SK-N-SH (cell line): ENCODE data around the gene COG4. TPM values are rescaled to one million over a fixed set of nuclear protein-coding genes. Genes with fewer than 3 reads are reported as not detected.

Experiments used
- CTCF ChIA-PET: fragments of 300-600, 350-600 bp; formaldehyde crosslinking; extraction: SDS; loops from one replicate; lab custom pipeline; 2021; lab: Yijun Ruan, JAX
- POLR2A ChIA-PET: fragments of 350-600 bp; sonication (Branson Sonifier 250); formaldehyde crosslinking; extraction: SDS; loops from one replicate; lab custom pipeline; 2020; ENCODE audit warnings: antibody characterized with exemption, inconsistent platforms; lab: Yijun Ruan, JAX
- DNase-seq: peaks from one replicate; pipeline ENCODE4 v3.0.0; 2012
- H2AFZ ChIP-seq: fragments of 200-600 bp; sonication (generic); 2 replicates; pipeline ENCODE4 v1.8.1; 2016; ENCODE audit warnings: antibody characterized with exemption, mild to moderate bottlenecking, low read depth
- H3F3A ChIP-seq: fragments of 200-600 bp; sonication (generic); replicated peaks from 2 replicates; pipeline ENCODE3; 2016; ENCODE audit warnings: antibody characterized with exemption, mild to moderate bottlenecking; ENCODE audit not compliant: insufficient read depth
- H3K27ac ChIP-seq, 2 experiments: fragments of 200-500 bp in 1 of 2; fragments of 200-600 bp in 1 of 2; sonication (Bioruptor generic) in 1 of 2; sonication (generic), shearing (Covaris generic) in 1 of 2; 2 replicates each; pipeline versions ENCODE4 v1.5.1 to v1.6.1; 2014 to 2016; ENCODE audit warnings: low read depth in 2 of 2, inconsistent platforms in 1 of 2, low read length in 1 of 2, mild to moderate bottlenecking in 1 of 2, mixed read lengths in 1 of 2
- H3K27me3 ChIP-seq: fragments of 200-600 bp; sonication (generic), shearing (Covaris generic); 2 replicates; pipeline ENCODE4 v1.6.1; 2016; ENCODE audit warnings: mixed run types; ENCODE audit not compliant: insufficient read depth
- H3K36me3 ChIP-seq, 2 experiments: fragments of 200-500 bp in 1 of 2; fragments of 200-600 bp in 1 of 2; sonication (Bioruptor generic) in 1 of 2; sonication (generic) in 1 of 2; replicated peaks in 1 of 2; 2 replicates each; pipeline versions ENCODE3 to v1.5.1; 2014 to 2016; ENCODE audit warnings: low read length in 1 of 2, mild to moderate bottlenecking in 1 of 2; ENCODE audit not compliant: insufficient read depth in 2 of 2, control insufficient read depth in 1 of 2
- H3K4me1 ChIP-seq, 2 experiments: fragments of 200-500 bp in 1 of 2; fragments of 200-600 bp in 1 of 2; sonication (Bioruptor generic) in 1 of 2; sonication (generic), shearing (Covaris generic) in 1 of 2; 2 replicates each; pipeline versions ENCODE4 v1.5.1 to v1.6.1; 2014 to 2016; ENCODE audit warnings: low read depth in 1 of 2, low read length in 1 of 2, mixed run types in 1 of 2; ENCODE audit not compliant: insufficient read depth in 2 of 2, control insufficient read depth in 1 of 2
- H3K4me2 ChIP-seq: fragments of 200-600 bp; sonication (generic), shearing (Covaris generic); 2 replicates; pipeline ENCODE4 v1.6.1; 2017; ENCODE audit warnings: mixed run types
- H3K4me3 ChIP-seq, 2 experiments: fragments of 200-500 bp in 1 of 2; fragments of 200-600 bp in 1 of 2; sonication (Bioruptor generic) in 1 of 2; sonication (generic), shearing (Covaris generic) in 1 of 2; 2 replicates each; pipeline versions ENCODE4 v1.5.1 to v1.8.1; 2014 to 2016; ENCODE audit warnings: low read depth in 2 of 2, inconsistent platforms in 1 of 2, low read length in 1 of 2, mild to moderate bottlenecking in 1 of 2, mixed read lengths in 1 of 2, moderate library complexity in 1 of 2
- H3K79me2 ChIP-seq: fragments of 200-600 bp; sonication (generic); 2 replicates; pipeline ENCODE4 v1.8.1; 2017; ENCODE audit warnings: mild to moderate bottlenecking; ENCODE audit not compliant: insufficient read depth
- H3K9ac ChIP-seq: fragments of 200-600 bp; sonication (generic); 2 replicates; pipeline ENCODE4 v1.6.1; 2017; ENCODE audit warnings: mixed run types
- H3K9me2 ChIP-seq: fragments of 200-600 bp; sonication (generic); 2 replicates; pipeline ENCODE4 v1.6.1; 2017; ENCODE audit warnings: mixed run types
- H3K9me3 ChIP-seq: fragments of 200-600 bp; sonication (generic); 2 replicates; pipeline ENCODE4 v1.6.1; 2017; ENCODE audit warnings: mixed run types, mild to moderate bottlenecking, moderate library complexity
- H4K20me1 ChIP-seq: fragments of 200-600 bp; sonication (generic); 2 replicates; pipeline ENCODE4 v1.6.1; 2017; ENCODE audit warnings: mild to moderate bottlenecking, mixed run types; ENCODE audit not compliant: insufficient read depth
- CHD2 ChIP-seq: fragments of 150-350 bp; IDR thresholded peaks from 2 replicates; pipeline ENCODE4 v1.6.1; 2018; ENCODE audit warnings: low read length; ENCODE audit not compliant: partially characterized antibody
- EZH2phosphoT487 ChIP-seq: fragments of 200-600 bp; sonication (generic); IDR thresholded peaks from 2 replicates; pipeline ENCODE4 v1.6.1; 2017; ENCODE audit warnings: low read depth, mixed run types, mild to moderate bottlenecking, antibody characterized with exemption, moderate library complexity, borderline replicate concordance
- FOSL2 ChIP-seq: IDR thresholded peaks from 2 replicates; pipeline ENCODE4 v1.4.0; 2012; ENCODE audit warnings: low read depth, mild to moderate bottlenecking, moderate library complexity, borderline replicate concordance
- FOXJ3 ChIP-seq: sonication (generic); formaldehyde crosslinking; IDR thresholded peaks from 2 replicates; pipeline ENCODE4 v1.5.1; 2020; ENCODE audit warnings: mild to moderate bottlenecking, missing genetic modification reagents
- GATA2 ChIP-seq: sonication (generic); formaldehyde crosslinking; IDR thresholded peaks from 2 replicates; pipeline ENCODE4 v1.5.0; 2020; ENCODE audit warnings: mild to moderate bottlenecking, missing genetic modification reagents
- JUND ChIP-seq: IDR thresholded peaks from 2 replicates; pipeline ENCODE4 v1.4.0; 2012
- MEF2A ChIP-seq: IDR thresholded peaks from 2 replicates; pipeline ENCODE4 v1.4.0; 2012; ENCODE audit warnings: low read depth, borderline replicate concordance
- NFIC ChIP-seq: IDR thresholded peaks from 2 replicates; pipeline ENCODE4 v1.4.0; 2012; ENCODE audit warnings: borderline replicate concordance
- NRF1 ChIP-seq: IDR thresholded peaks from 2 replicates; pipeline ENCODE4 v1.6.1; 2012; ENCODE audit warnings: low read depth, mild to moderate bottlenecking, low read length
- RAD21 ChIP-seq: IDR thresholded peaks from 2 replicates; pipeline ENCODE4 v1.6.1; 2012; ENCODE audit warnings: mild to moderate bottlenecking, low read length
- RCOR1 ChIP-seq: fragments of 150-350 bp; IDR thresholded peaks from 2 replicates; pipeline ENCODE4 v1.6.1; 2017; ENCODE audit warnings: antibody characterized with exemption, low read length
- RFX5 ChIP-seq: IDR thresholded peaks from 2 replicates; pipeline ENCODE4 v1.6.1; 2012; ENCODE audit warnings: mild to moderate bottlenecking, improper control_type of control experiment, low read length
- RXRA ChIP-seq: IDR thresholded peaks from 2 replicates; pipeline ENCODE4 v1.4.0; 2012; ENCODE audit warnings: low read depth, mild to moderate bottlenecking, borderline replicate concordance
- SIN3A ChIP-seq: IDR thresholded peaks from 2 replicates; pipeline ENCODE4 v1.6.1; 2012; ENCODE audit warnings: low read depth, mild to moderate bottlenecking, low read length, moderate library complexity, borderline replicate concordance
- TCF12 ChIP-seq: IDR thresholded peaks from 2 replicates; pipeline ENCODE4 v1.4.0; 2012
- WGBS: methylation state at CpG from one replicate; pipeline ENCODE4 v1.1.6; 2017; ENCODE audit warnings: low lambda C conversion rate; 5-methylcytosine and 5-hydroxymethylcytosine counted together
- polyA plus RNA-seq, 3 experiments: library from polyadenylated mRNA; depleted of rRNA; stranded (reverse); fragments of >200 nt; gene quantifications; 2 replicates each; pipeline ENCODE4 v1.2.3, GENCODE V29; 2012
- TF ChIP-seq, protein P1 (sequence below): IDR thresholded peaks from 2 replicates; pipeline ENCODE4 v1.4.0; 2012; ENCODE audit warnings: low read depth, borderline replicate concordance
- TF ChIP-seq, protein P2 (sequence below): IDR thresholded peaks from 2 replicates; pipeline ENCODE4 v1.4.0; 2012; ENCODE audit warnings: low read depth
- TF ChIP-seq, protein P3 (sequence below): fragments of 150-350 bp; IDR thresholded peaks from 2 replicates; pipeline ENCODE4 v1.6.1; 2016; ENCODE audit warnings: mild to moderate bottlenecking, low read depth, low read length
- TF ChIP-seq, protein P4 (sequence below): fragments of 200-600 bp; sonication (generic); IDR thresholded peaks from 2 replicates; pipeline ENCODE4 v1.6.1; 2017; ENCODE audit warnings: antibody characterized with exemption, mild to moderate bottlenecking, moderate library complexity
- TF ChIP-seq, protein P5 (sequence below): IDR thresholded peaks from 2 replicates; pipeline ENCODE4; 2012

COG4 gene
- polyA plus RNA-seq, 1 of the 3 experiments (the other 2 are of a cell fraction) = 54.4 TPM

DNA sequence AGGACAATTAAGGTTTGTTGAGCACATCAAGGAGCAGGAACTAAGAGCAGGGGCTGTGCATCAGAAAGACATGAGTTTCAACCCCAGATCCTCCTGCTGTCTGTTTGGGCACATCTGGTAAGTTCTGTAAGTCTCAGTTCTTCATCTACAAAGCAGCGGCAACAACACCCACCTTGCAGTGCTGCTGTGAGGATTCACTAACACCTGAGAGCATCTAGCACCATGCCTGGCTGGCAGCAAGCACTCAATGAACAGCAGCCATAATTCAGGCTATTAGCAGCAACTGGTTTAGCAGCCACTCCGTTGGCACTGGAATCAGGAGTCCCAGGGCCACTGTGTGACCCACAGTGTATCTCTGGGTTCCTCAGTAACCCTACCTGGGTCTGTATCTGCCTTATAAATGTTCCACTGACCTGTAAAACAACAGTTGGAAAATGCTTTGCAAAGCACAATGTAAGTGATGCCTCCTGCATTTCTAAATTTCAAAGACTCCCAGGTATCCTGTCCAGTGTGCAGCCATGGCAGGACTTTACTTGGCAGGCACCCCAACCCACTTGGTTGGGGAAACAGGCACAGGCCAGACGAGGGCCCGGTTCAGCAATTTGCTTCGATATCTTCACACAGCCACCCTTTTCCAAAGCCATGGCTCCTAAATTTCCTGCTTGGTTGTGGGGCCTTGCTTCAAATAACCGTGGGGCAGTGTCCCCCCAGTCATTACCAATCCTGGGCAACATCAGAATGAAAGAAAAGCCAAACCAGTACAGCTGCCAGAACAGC lies 88.7 kb downstream of the COG4 start:
- ChIA-PET CTCF (interaction anchor here (1.8 kb wide), 1 partner anchor 40 kb away, joined by 5 read pairs; no protein-coding TSS in a partner anchor), POLR2A (no interaction called here)
- Histone ChIP-seq H3K79me2 (peaks cover 87% of the 10 kb centered on the region), H3K4me2 (peak overlapping the region; percentile 74; the same call in 1 of the 2 replicates), H2AFZ (no peak overlapping the region), H3K4me3 (no peak overlapping the region), H3K27me3 (no peaks in the 10 kb centered on the region), H3K36me3 (peaks cover 6 to 10% of the 10 kb centered on the region in 2 experiments), H3K27ac (peak overlapping the region; percentile 60 to 82), H3K9me3 (no peaks in the 10 kb centered on the region), H3K4me1 (peaks cover 41 to 63% of the 10 kb centered on the region in 2 experiments), H3K9me2 (no peaks in the 10 kb centered on the region), H3F3A (peaks cover 36% of the 10 kb centered on the region), H3K9ac (no peak overlapping the region), H4K20me1 (peaks cover 43% of the 10 kb centered on the region)
- DNase-seq = no peak
- WGBS = 79% methylated on average over 6 of the region's 6 CpGs
- TF ChIP-seq NRF1 = no peak
- TF ChIP-seq, protein P1, sequence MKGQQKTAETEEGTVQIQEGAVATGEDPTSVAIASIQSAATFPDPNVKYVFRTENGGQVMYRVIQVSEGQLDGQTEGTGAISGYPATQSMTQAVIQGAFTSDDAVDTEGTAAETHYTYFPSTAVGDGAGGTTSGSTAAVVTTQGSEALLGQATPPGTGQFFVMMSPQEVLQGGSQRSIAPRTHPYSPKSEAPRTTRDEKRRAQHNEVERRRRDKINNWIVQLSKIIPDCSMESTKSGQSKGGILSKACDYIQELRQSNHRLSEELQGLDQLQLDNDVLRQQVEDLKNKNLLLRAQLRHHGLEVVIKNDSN = no peak
- no peak for TF ChIP-seq CHD2
- no peak for TF ChIP-seq FOXJ3 (CRISPR knock-in tag)
- TF ChIP-seq NFIC = no peak
- no peak for TF ChIP-seq GATA2 (CRISPR knock-in tag)
- no peak for TF ChIP-seq FOSL2
- TF ChIP-seq RCOR1 = no peak
- TF ChIP-seq, protein P2, sequence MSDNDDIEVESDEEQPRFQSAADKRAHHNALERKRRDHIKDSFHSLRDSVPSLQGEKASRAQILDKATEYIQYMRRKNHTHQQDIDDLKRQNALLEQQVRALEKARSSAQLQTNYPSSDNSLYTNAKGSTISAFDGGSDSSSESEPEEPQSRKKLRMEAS = no peak
- TF ChIP-seq RFX5 = no peak
- TF ChIP-seq RAD21 = no peak
- TF ChIP-seq, protein P3, sequence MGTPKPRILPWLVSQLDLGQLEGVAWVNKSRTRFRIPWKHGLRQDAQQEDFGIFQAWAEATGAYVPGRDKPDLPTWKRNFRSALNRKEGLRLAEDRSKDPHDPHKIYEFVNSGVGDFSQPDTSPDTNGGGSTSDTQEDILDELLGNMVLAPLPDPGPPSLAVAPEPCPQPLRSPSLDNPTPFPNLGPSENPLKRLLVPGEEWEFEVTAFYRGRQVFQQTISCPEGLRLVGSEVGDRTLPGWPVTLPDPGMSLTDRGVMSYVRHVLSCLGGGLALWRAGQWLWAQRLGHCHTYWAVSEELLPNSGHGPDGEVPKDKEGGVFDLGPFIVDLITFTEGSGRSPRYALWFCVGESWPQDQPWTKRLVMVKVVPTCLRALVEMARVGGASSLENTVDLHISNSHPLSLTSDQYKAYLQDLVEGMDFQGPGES = no peak
- TF ChIP-seq TCF12 = no peak
- TF ChIP-seq, protein P4, sequence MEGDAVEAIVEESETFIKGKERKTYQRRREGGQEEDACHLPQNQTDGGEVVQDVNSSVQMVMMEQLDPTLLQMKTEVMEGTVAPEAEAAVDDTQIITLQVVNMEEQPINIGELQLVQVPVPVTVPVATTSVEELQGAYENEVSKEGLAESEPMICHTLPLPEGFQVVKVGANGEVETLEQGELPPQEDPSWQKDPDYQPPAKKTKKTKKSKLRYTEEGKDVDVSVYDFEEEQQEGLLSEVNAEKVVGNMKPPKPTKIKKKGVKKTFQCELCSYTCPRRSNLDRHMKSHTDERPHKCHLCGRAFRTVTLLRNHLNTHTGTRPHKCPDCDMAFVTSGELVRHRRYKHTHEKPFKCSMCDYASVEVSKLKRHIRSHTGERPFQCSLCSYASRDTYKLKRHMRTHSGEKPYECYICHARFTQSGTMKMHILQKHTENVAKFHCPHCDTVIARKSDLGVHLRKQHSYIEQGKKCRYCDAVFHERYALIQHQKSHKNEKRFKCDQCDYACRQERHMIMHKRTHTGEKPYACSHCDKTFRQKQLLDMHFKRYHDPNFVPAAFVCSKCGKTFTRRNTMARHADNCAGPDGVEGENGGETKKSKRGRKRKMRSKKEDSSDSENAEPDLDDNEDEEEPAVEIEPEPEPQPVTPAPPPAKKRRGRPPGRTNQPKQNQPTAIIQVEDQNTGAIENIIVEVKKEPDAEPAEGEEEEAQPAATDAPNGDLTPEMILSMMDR = no peak
- TF ChIP-seq RXRA = no peak
- TF ChIP-seq MEF2A = no peak
- no peak for TF ChIP-seq JUND
- no peak for TF ChIP-seq EZH2phosphoT487
- no peak for TF ChIP-seq SIN3A
- TF ChIP-seq, protein P5, sequence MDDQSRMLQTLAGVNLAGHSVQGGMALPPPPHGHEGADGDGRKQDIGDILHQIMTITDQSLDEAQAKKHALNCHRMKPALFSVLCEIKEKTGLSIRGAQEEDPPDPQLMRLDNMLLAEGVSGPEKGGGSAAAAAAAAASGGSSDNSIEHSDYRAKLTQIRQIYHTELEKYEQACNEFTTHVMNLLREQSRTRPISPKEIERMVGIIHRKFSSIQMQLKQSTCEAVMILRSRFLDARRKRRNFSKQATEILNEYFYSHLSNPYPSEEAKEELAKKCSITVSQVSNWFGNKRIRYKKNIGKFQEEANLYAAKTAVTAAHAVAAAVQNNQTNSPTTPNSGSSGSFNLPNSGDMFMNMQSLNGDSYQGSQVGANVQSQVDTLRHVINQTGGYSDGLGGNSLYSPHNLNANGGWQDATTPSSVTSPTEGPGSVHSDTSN = no peak
- TF ChIP-seq, all 33 proteins: peak for 0
